Ascending aorta (tissue), 2 donors: Measurements from ENCODE around the gene CFAP20DC. TPM values are rescaled to one million over a fixed set of nuclear protein-coding genes. Genes with fewer than 3 reads are reported as not detected.

Source experiments
- DNase-seq, 2 donors: peaks; one replicate each; pipeline ENCODE4 v3.0.0-alpha.2; 2019; ENCODE audit warnings: low spot score in 2 of 2
- H3K27ac ChIP-seq, 2 donors: fragments of 200-600 bp; sonication (generic); one replicate each; pipeline ENCODE4 v1.5.1; 2016 to 2017; ENCODE audit warnings: mild to moderate bottlenecking in 1 of 2
- H3K27me3 ChIP-seq: fragments of 200-600 bp; sonication (generic); one replicate; pipeline ENCODE4 v1.5.1; 2017
- H3K36me3 ChIP-seq, 2 donors: fragments of 200-600 bp; sonication (generic); one replicate each; pipeline ENCODE4 v1.5.1; 2016
- H3K4me1 ChIP-seq, 2 donors: fragments of 200-600 bp; sonication (generic); one replicate each; pipeline ENCODE4 v1.5.1; 2016 to 2017; ENCODE audit warnings: mild to moderate bottlenecking in 1 of 2
- H3K4me3 ChIP-seq, 2 donors: fragments of 200-600 bp; sonication (generic); one replicate each; pipeline ENCODE4 v1.5.1; 2016 to 2017; ENCODE audit warnings: mild to moderate bottlenecking in 1 of 2
- H3K9me3 ChIP-seq, 2 donors: fragments of 200-600 bp; sonication (generic); one replicate each; pipeline ENCODE4 v1.5.1; 2016
- intact Hi-C: fragments of 100-400 bp; cut with DNase I; formaldehyde crosslinking; loops from one replicate; pipeline ENCODE4 v1.15.1; 2023
- total RNA-seq: library from RNA; depleted of rRNA; stranded (reverse); fragments of >200 nt; gene quantifications from one replicate; pipeline ENCODE4 v1.1.0, GENCODE V29; 2016
- TF ChIP-seq, protein P1 (sequence below), 3 experiments: fragments of 200-600 bp in 2 of 3; fragments of 450-650 bp in 1 of 3; sonication (generic) in 2 of 3; IDR thresholded peaks; one replicate each; pipeline ENCODE4 v1.5.1; 2016 to 2019; ENCODE audit warnings: antibody characterized with exemption in 3 of 3, mild to moderate bottlenecking in 1 of 3, moderate library complexity in 1 of 3

The CFAP20DC gene
- total RNA-seq, 1 donor from 2014 or later, result not detected

DNA sequence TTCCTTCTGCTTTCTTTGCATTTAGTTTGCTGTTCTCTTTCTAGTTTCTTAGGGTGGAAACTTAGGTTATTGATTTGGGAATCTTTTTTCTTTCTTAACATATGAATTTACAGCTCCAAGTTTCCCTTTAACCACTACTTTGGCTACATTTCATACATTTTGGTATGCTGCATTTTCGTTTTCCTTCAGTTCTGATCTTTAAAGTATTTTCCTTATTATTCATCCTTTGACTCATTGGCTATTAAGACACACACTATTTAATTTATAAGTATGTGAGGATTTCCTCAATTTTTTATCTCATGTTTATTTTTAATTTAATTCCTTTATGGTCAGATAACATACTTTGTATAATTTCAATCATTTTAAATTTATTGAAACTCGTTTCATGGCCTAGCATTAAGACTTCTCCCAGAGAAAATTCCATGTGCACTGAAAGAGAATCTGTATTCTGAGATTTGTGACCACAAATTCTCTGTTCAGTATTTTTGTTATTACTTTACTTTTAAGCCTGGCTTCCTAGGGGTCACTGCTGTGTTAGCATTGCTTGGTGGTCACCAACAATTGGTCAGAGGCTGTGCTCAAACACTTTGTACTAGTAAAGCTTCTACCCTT is 87.7 kb downstream of the CFAP20DC start:
- intact Hi-C loops, result no loop called here

DNA sequence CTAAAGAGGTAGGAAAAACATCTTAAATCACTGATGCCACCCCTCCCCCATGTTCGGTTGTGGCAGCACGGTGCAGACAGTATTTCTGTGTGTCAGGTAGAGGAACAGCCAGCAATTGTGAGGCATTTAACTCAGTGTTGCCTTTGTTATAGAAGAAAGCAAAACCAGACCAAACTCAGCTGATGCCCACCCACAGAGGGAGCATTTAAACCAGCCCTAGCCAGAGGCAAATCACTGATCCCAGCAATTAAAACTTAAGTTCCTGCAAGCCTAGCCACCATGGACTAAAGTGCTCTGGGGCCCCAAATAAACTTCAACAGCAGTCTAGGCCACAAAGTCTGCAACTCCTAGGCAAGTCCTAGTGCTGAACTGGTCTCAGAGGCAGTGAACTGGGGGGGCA is 94.5 kb downstream of the CFAP20DC start:
- TF ChIP-seq, protein P1, sequence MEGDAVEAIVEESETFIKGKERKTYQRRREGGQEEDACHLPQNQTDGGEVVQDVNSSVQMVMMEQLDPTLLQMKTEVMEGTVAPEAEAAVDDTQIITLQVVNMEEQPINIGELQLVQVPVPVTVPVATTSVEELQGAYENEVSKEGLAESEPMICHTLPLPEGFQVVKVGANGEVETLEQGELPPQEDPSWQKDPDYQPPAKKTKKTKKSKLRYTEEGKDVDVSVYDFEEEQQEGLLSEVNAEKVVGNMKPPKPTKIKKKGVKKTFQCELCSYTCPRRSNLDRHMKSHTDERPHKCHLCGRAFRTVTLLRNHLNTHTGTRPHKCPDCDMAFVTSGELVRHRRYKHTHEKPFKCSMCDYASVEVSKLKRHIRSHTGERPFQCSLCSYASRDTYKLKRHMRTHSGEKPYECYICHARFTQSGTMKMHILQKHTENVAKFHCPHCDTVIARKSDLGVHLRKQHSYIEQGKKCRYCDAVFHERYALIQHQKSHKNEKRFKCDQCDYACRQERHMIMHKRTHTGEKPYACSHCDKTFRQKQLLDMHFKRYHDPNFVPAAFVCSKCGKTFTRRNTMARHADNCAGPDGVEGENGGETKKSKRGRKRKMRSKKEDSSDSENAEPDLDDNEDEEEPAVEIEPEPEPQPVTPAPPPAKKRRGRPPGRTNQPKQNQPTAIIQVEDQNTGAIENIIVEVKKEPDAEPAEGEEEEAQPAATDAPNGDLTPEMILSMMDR (IDR thresholded peaks at IDR 0.05), result no peak
- no peaks in the 10 kb centered on the region for H3K4me1 ChIP-seq
- H3K9me3 ChIP-seq, result no peaks in the 10 kb centered on the region
- intact Hi-C loops, result no loop called here
- H3K4me3 ChIP-seq, result no peak overlapping the region
- no peak for DNase-seq
- H3K27ac ChIP-seq, result no peak overlapping the region
- H3K36me3 ChIP-seq, result no peaks in the 10 kb centered on the region
- no peaks in the 10 kb centered on the region for H3K27me3 ChIP-seq

More for the DNA sequence above, 87.7 kb downstream of the CFAP20DC start:
- no peaks in the 10 kb centered on the region for H3K4me1 ChIP-seq
- DNase-seq, result no peak
- H3K9me3 ChIP-seq, result no peaks in the 10 kb centered on the region
- H3K36me3 ChIP-seq, result no peaks in the 10 kb centered on the region
- no peak overlapping the region for H3K4me3 ChIP-seq
- no peak overlapping the region for H3K27ac ChIP-seq
- H3K27me3 ChIP-seq, result no peaks in the 10 kb centered on the region
- TF ChIP-seq, protein P1 (IDR thresholded peaks at IDR 0.05), result no peak

DNA sequence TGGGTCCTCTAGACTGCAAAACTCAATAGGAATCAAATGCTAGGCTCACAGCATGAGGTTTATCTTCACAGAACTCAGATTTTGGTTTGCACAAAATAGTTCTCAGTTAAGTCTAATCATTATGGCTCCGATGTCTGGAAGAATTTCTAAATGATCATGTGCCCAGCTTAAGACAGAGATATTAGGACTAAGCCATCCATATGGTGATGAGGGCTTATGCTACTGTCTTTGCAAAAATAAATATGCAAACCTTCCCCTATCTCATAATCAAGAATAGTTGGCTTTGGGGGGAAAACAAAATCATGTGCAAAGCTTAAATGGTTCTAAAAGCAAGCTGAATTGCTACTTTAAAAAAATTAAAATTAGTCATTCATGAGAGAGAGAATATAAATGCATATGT is 96.5 kb downstream of the CFAP20DC start:
- no peak for DNase-seq
- Histone ChIP-seq H3K36me3 (no peaks in the 10 kb centered on the region), H3K4me3 (no peak overlapping the region), H3K9me3 (no peaks in the 10 kb centered on the region), H3K27ac (no peak overlapping the region), H3K4me1 (no peaks in the 10 kb centered on the region), H3K27me3 (no peaks in the 10 kb centered on the region)
- TF ChIP-seq, protein P1 (IDR thresholded peaks at IDR 0.05), result no peak
- intact Hi-C loops, result no loop called here

DNA sequence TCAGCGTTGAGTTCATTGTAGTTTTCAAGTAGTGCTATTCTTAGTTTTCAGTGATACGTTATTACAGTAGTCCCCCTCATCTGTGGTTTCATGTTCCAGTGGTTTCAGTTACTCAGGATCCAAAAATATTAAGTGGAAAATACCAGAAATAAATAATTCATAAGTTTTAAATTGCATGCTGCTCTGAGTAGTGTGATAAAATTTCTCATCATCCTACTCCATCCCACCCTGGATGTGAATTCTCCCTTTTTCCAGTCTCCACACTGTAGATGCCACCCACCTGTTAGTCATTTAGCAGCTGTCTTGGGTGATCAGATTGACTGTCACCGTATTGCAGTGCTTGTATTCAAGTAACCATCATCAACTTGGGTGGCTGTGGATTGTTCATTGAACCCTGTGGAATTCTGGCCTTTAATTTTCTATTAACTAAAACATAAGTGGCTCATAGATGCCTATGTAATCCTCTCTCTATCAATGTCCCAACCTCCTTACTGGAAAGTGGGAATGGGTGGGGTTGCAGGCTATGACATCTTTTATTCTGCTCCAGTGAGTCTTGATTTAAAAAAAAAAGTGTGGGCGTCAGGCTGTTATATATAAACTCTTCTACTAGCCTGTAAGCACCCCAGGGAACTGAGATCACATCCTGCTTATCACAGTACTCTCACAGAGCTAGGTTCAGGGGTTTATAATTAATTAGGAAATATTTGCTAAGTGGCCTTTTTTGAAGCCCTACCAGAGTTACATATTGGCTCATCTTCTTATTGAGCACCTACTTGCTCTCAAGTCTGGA is 97.5 kb downstream of the CFAP20DC start:
- no peaks in the 10 kb centered on the region for H3K27me3 ChIP-seq
- no peak overlapping the region for H3K4me3 ChIP-seq
- intact Hi-C loops, result no loop called here
- no peak overlapping the region for H3K27ac ChIP-seq
- DNase-seq, result no peak
- no peaks in the 10 kb centered on the region for H3K9me3 ChIP-seq
- H3K4me1 ChIP-seq, result no peaks in the 10 kb centered on the region
- TF ChIP-seq, protein P1 (IDR thresholded peaks at IDR 0.05), result no peak
- no peaks in the 10 kb centered on the region for H3K36me3 ChIP-seq

DNA sequence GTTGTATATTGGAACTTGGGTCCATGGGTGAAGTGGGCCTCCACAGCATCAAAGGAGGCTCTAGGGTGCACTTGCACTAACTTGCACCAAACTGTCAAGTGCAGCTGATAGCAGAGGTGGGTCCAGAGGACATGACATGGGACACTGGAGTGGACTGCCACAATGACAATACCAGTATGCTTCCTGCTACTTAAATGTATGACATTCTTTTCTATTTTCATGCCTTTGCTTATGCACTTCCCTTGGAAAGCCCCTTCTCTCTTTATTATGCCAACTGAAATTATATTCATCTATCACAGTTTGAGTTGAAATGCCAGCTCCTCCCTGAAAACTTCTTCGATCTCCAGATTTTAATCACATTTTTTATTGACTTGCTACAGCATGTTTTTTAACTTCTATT is 101.8 kb downstream of the CFAP20DC start:
- intact Hi-C loops, result no loop called here
- Histone ChIP-seq H3K9me3 (no peaks in the 10 kb centered on the region), H3K4me1 (no peaks in the 10 kb centered on the region), H3K4me3 (no peak overlapping the region), H3K27me3 (no peaks in the 10 kb centered on the region), H3K27ac (no peak overlapping the region), H3K36me3 (no peaks in the 10 kb centered on the region)
- DNase-seq, result no peak
- TF ChIP-seq, protein P1 (IDR thresholded peaks at IDR 0.05), result no peak
